Stomach (tissue), 9 donors: ENCODE data around the gene IPO9. TPM values are rescaled to one million over a fixed set of nuclear protein-coding genes. Genes with fewer than 3 reads are reported as not detected.
A peak's percentile ranks its signal among the peaks of the same experiment; 100 is the strongest.

ENCODE experiments used
- DNase-seq, 2 donors: peaks; one replicate each; pipeline versions ENCODE4 v3.0.0 to v3.0.0-alpha.2; 2013 to 2019
- H3K27ac ChIP-seq, 5 donors: fragments of 200-600 bp in 4 of 5; sonication (generic) in 4 of 5; one replicate each; pipeline ENCODE4 v1.5.1; 2013 to 2019; ENCODE audit warnings: mild to moderate bottlenecking in 1 of 5, moderate library complexity in 1 of 5
- H3K27me3 ChIP-seq, 3 donors: fragments of 200-600 bp; sonication (generic); one replicate each; pipeline ENCODE4 v1.5.1; 2017 to 2019; ENCODE audit warnings: mixed run types in 1 of 3
- H3K36me3 ChIP-seq, 4 donors: fragments of 200-600 bp; sonication (generic); 1 replicate in 3 of 4; 2 replicates in 1 of 4; pipeline ENCODE4 v1.5.1; 2016 to 2019
- H3K4me1 ChIP-seq, 4 donors: fragments of 200-600 bp; sonication (generic); one replicate each; pipeline ENCODE4 v1.5.1; 2016 to 2019
- H3K4me3 ChIP-seq, 4 donors: fragments of 200-600 bp; sonication (generic) in 3 of 4; one replicate each; pipeline ENCODE4 v1.5.1; 2016 to 2019; ENCODE audit warnings: mild to moderate bottlenecking in 1 of 4
- H3K9me3 ChIP-seq, 4 donors: fragments of 200-600 bp; sonication (generic); one replicate each; pipeline ENCODE4 v1.5.1; 2016 to 2019
- EP300 ChIP-seq: sonication (generic); formaldehyde crosslinking; IDR thresholded peaks from one replicate; pipeline ENCODE4 v1.6.1; 2017; ENCODE audit warnings: antibody characterized with exemption
- POLR2A ChIP-seq, 4 donors: fragments of 450-650 bp; IDR thresholded peaks; one replicate each; pipeline ENCODE4 v1.6.1; 2016; ENCODE audit warnings: antibody characterized with exemption in 4 of 4, control low read depth in 2 of 4, mild to moderate bottlenecking in 1 of 4, moderate library complexity in 1 of 4
- POLR2AphosphoS5 ChIP-seq, 3 donors: sonication (generic); formaldehyde crosslinking; IDR thresholded peaks; one replicate each; pipeline ENCODE4 v1.6.1; 2016; ENCODE audit warnings: antibody characterized with exemption in 3 of 3
- whole genome bisulfite sequencing, 5 donors: extraction: QIAGEN DNeasy Blood & Tissue Kit in 3 of 5; methylation state at CpG; one replicate each; pipeline versions ENCODE4 v1.1.5 to v1.1.7; 2013 to 2018; 5-methylcytosine and 5-hydroxymethylcytosine counted together
- intact Hi-C: fragments of 100-400 bp; cut with DNase I; formaldehyde crosslinking; loops from one replicate; pipeline ENCODE4 v1.15.1; 2023; ENCODE audit warnings: low total_unique reads
- polyA plus RNA-seq, 3 donors: library from polyadenylated mRNA; stranded (reverse); fragments of 200-250 nt; gene quantifications; one replicate each; pipeline ENCODE4 v1.2.3, GENCODE V29; 2013
- total RNA-seq, 5 donors: library from RNA; depleted of rRNA; stranded (reverse); fragments of >200 nt; gene quantifications; one replicate each; pipeline versions ENCODE4 v1.1.0 to v1.2.3, GENCODE V29; 2014 to 2016
- TF ChIP-seq, protein P1 (sequence below), 7 experiments: fragments of 450-650 bp in 4 of 7; fragments of 200-600 bp in 3 of 7; sonication (generic) in 3 of 7; IDR thresholded peaks; one replicate each; pipeline ENCODE4 v1.5.1; 2016 to 2019; ENCODE audit warnings: antibody characterized with exemption in 7 of 7, control low read depth in 2 of 7, mild to moderate bottlenecking in 1 of 7
- donor health status: healthy with polysubstance abuse.
- donor health status: Bipolar disorder and iron deficiency.
- donor health status: healthy.

Gene IPO9
- total and polyA plus RNA-seq, 8 donors = 5.2 to 27.9 (median 12.1) TPM

GRCh38 chr1:201912832-201913231 lies 83.9 kb downstream of the IPO9 start:
- WGBS, 5 donors = 47 to 60% (median 51%) methylated on average over 5 of the region's 5 CpGs
- peak in 1 of 2 donors; percentile 60 for DNase-seq
- intact Hi-C loops = no loop called here
- H3K36me3 ChIP-seq = no peaks in the 10 kb centered on the region
- no peaks in the 10 kb centered on the region for H3K27me3 ChIP-seq
- H3K4me1 ChIP-seq = peaks cover 10 to 86% (median 51%) of the 10 kb centered on the region in 4 donors
- no peak overlapping the region for H3K4me3 ChIP-seq
- H3K27ac ChIP-seq = peak overlapping the region in 4 of 5 donors; percentile 81 to 90 (median 86)
- peak; percentile 33 to 63 (median 34) for TF ChIP-seq POLR2AphosphoS5 (IDR thresholded peaks at IDR 0.05)
- TF ChIP-seq EP300 = no peak
- no peaks in the 10 kb centered on the region for H3K9me3 ChIP-seq

GRCh38 chr1:201914456-201915235 lies 85.7 kb downstream of the IPO9 start:
- Histone ChIP-seq H3K4me3 (no peak overlapping the region), H3K27ac (peak overlapping the region in 4 of 5 donors; percentile 81 to 90 (median 86)), H3K36me3 (no peaks in the 10 kb centered on the region), H3K27me3 (no peaks in the 10 kb centered on the region), H3K9me3 (no peaks in the 10 kb centered on the region), H3K4me1 (peaks cover 10 to 87% (median 55%) of the 10 kb centered on the region in 4 donors)
- intact Hi-C loops = no loop called here
- DNase-seq = no peak
- TF ChIP-seq, protein P1, sequence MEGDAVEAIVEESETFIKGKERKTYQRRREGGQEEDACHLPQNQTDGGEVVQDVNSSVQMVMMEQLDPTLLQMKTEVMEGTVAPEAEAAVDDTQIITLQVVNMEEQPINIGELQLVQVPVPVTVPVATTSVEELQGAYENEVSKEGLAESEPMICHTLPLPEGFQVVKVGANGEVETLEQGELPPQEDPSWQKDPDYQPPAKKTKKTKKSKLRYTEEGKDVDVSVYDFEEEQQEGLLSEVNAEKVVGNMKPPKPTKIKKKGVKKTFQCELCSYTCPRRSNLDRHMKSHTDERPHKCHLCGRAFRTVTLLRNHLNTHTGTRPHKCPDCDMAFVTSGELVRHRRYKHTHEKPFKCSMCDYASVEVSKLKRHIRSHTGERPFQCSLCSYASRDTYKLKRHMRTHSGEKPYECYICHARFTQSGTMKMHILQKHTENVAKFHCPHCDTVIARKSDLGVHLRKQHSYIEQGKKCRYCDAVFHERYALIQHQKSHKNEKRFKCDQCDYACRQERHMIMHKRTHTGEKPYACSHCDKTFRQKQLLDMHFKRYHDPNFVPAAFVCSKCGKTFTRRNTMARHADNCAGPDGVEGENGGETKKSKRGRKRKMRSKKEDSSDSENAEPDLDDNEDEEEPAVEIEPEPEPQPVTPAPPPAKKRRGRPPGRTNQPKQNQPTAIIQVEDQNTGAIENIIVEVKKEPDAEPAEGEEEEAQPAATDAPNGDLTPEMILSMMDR (IDR thresholded peaks at IDR 0.05) = no peak
- TF ChIP-seq POLR2A (IDR thresholded peaks at IDR 0.05) (no peak), POLR2AphosphoS5 (IDR thresholded peaks at IDR 0.05) (peak in 2 of 3 donors; percentile 16 to 60)
- WGBS, 5 donors = 69 to 76% (median 74%) methylated on average over 13 to 14 of the region's 14 CpGs

DNA sequence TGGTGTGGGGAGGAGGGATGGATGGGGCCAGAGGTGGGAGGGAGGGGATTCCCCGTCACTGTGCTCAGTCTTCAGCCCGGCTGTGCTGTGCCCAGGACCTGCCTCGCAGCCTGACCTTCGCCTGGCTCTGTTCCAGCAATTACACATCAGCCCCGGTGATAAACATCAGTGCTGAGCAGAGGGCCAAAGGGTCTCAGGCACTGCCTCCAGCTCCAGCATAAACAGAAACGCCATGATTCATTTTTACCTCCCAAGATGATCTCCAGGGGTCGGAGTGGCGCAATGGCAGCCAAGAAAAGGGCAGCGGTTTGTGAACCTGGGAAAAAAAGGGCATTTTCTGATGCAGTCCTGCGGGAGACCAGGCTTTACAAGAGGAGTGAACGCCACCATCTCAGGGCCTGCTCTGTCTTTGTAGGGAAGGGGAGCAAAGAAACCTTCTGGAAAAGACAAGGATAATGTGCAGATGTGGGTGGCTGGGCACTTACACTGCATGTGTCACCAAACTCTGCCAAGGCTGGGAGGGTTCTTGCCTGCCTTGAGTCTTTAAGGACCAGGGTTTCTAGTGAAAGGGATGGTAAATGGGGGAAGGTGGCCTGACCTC lies 87.8 kb downstream of the IPO9 start:
- TF ChIP-seq EP300 = peak; percentile 77
- TF ChIP-seq POLR2A (IDR thresholded peaks at IDR 0.05) = no peak
- TF ChIP-seq, protein P1 (IDR thresholded peaks at IDR 0.05) = no peak
- peak; percentile 70 to 89 (median 74) for TF ChIP-seq POLR2AphosphoS5 (IDR thresholded peaks at IDR 0.05)
- 23 to 34% (median 31%) methylated on average over 11 of the region's 11 CpGs for WGBS, 5 donors
- H3K4me1 ChIP-seq = peaks cover 10 to 85% (median 54%) of the 10 kb centered on the region in 4 donors
- DNase-seq = peak; percentile 55 to 78
- H3K4me3 ChIP-seq = peak overlapping the region in 2 of 4 donors; percentile 5 to 14
- intact Hi-C loops = no loop called here
- H3K27ac ChIP-seq = peak overlapping the region; percentile 10 to 90 (median 86)
- H3K9me3 ChIP-seq = no peaks in the 10 kb centered on the region
- H3K27me3 ChIP-seq = no peaks in the 10 kb centered on the region
- peaks cover 0 to 11% (median 0%) of the 10 kb centered on the region in 4 donors for H3K36me3 ChIP-seq

DNA sequence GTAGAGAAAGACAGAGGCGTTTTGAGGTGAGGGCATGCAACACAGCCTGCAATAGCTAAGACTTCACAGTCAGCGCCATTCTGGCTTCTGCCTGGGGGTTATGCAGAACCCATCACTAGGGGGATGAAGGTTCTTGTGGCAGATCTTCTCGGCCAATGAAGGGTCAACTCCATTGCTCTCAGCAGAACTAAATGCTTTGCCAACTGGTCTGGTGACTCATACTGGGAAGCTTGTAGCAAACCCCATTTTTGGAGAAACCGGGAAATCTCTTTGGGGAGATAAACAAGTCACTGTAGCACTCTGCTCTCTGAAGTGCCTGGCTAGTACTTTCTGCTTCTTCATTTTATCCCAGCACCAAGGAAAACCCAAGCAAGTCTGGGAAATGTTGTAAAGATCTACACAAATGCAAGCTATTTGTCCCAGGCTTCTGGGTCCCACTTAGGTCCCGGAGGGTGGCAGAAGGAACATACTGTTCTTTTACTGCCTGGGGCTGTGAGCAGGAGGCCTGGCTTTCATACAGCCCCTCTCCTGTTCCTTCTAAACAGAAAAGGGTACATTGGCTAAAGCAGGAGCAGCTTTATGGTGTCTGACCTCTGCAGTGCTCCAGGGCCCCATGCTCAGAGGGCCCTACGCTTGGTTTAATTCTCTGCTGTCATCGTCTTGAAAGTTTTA lies 88.5 kb downstream of the IPO9 start:
- 46 to 75% (median 69%) methylated on average over 7 of the region's 7 CpGs for WGBS, 5 donors
- H3K4me1 ChIP-seq = peaks cover 10 to 87% (median 53%) of the 10 kb centered on the region in 4 donors
- H3K4me3 ChIP-seq = peak overlapping the region in 2 of 4 donors; percentile 5 to 14
- DNase-seq = no peak
- no peaks in the 10 kb centered on the region for H3K27me3 ChIP-seq
- H3K9me3 ChIP-seq = no peaks in the 10 kb centered on the region
- peak overlapping the region; percentile 41 to 90 (median 86) for H3K27ac ChIP-seq
- intact Hi-C loops = no loop called here
- TF ChIP-seq EP300 (peak; percentile 84), POLR2A (IDR thresholded peaks at IDR 0.05) (no peak), POLR2AphosphoS5 (IDR thresholded peaks at IDR 0.05) (peak in 2 of 3 donors; percentile 61 to 66)
- TF ChIP-seq, protein P1 (IDR thresholded peaks at IDR 0.05) = no peak
- peaks cover 0 to 11% (median 2%) of the 10 kb centered on the region in 4 donors for H3K36me3 ChIP-seq
